ENCODE measurements around the gene SIMC1. TPM values are rescaled to one million over a fixed set of nuclear protein-coding genes. Genes with fewer than 3 reads are reported as not detected.
"Not testable (repeated sequence)": the region's sequence is repeated elsewhere in the genome, so short reads cannot be mapped to it uniquely, and the experiment has no call there.

The SIMC1 gene
- total and polyA plus RNA-seq, 2 donors (not counting 3 experiments of a cell fraction or from before 2014, with no cell fraction given), result 9.0 to 16.2 TPM

- H4K20me1 ChIP-seq (replicated peaks; ENCODE audit: control insufficient read depth, extremely low read depth, insufficient read depth, low read length); H3K27me3 ChIP-seq (ENCODE audit: control insufficient read depth in 2 of 2, insufficient read depth in 2 of 2, low read length in 2 of 2); DNase-seq (ENCODE audit: low read depth, low spot score); CTCF ChIA-PET; BruUV-seq (replicated peaks); dilution Hi-C loops (cut with MboI; ENCODE audit: extremely low pct_ligation_motif_present, low sequenced_read_pairs); H3K4me2 ChIP-seq (ENCODE audit: insufficient read depth, low read length); H3K27ac ChIP-seq (ENCODE audit: insufficient read depth, low read depth, low read length); H3K4me1 ChIP-seq (ENCODE audit: control insufficient read depth, extremely low read depth, insufficient read depth, low read length); H2AFZ ChIP-seq (ENCODE audit: low read depth, low read length); intact Hi-C loops (cut with micrococcal nuclease); FAIRE-seq; H3K4me3 ChIP-seq (replicated peaks in 1 of 3; ENCODE audit: insufficient read depth in 1 of 3, low read depth in 1 of 3, low read length in 3 of 3); H3K36me3 ChIP-seq (ENCODE audit: control insufficient read depth in 2 of 2, extremely low read depth in 1 of 2, insufficient read depth in 2 of 2, low read length in 2 of 2); H3K79me2 ChIP-seq (ENCODE audit: control insufficient read depth, insufficient read depth, low read length); H3K9me1 ChIP-seq (replicated peaks; ENCODE audit: control insufficient read depth, extremely low read depth, insufficient read depth, low read length); POLR2A ChIA-PET; H3K9ac ChIP-seq (replicated peaks; ENCODE audit: extremely low read depth, insufficient read depth, low read length); H3K9me3 ChIP-seq (replicated peaks; ENCODE audit: control insufficient read depth, insufficient read depth, low read length): not testable (repeated sequence)
Observed at GRCh38 chr5:176216393-176216916, 21.8 kb upstream of the SIMC1 start.

DNA sequence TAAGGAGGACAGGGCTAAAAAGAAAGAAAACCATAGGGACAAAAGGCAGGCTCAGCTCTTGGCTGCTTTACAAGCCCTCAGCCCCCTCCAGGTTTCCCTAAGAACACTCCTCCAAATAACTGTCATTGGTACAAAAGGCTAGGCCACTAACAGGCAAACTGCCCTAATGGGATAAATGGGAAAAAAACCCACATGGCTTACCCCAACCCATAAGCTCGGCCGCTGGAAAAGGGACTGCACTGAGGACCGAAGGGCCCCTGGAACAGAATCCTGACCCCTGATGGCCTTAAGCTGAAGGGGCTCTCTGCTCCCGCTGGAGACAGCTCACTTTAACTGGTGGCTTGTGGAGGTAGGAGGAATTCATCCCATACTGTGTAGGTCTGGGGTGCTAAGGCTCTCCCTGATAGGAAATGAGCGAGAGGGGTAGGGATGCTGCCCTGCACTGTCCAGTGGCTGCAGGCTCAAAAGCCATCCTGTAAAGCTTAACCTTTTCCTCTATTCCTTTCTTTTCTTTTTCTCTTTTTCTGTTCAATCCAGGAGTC, 21.0 kb upstream of the SIMC1 start:
- dilution Hi-C loops (cut with MboI; ENCODE audit: extremely low pct_ligation_motif_present, low sequenced_read_pairs); H2AFZ ChIP-seq (ENCODE audit: low read depth, low read length); DNase-seq (ENCODE audit: low read depth, low spot score); POLR2A ChIA-PET; H3K79me2 ChIP-seq (ENCODE audit: control insufficient read depth, insufficient read depth, low read length); H3K36me3 ChIP-seq (ENCODE audit: control insufficient read depth in 2 of 2, extremely low read depth in 1 of 2, insufficient read depth in 2 of 2, low read length in 2 of 2); H3K9ac ChIP-seq (replicated peaks; ENCODE audit: extremely low read depth, insufficient read depth, low read length); intact Hi-C loops (cut with micrococcal nuclease); FAIRE-seq; H3K9me3 ChIP-seq (replicated peaks; ENCODE audit: control insufficient read depth, insufficient read depth, low read length); H3K4me1 ChIP-seq (ENCODE audit: control insufficient read depth, extremely low read depth, insufficient read depth, low read length); H4K20me1 ChIP-seq (replicated peaks; ENCODE audit: control insufficient read depth, extremely low read depth, insufficient read depth, low read length); H3K27ac ChIP-seq (ENCODE audit: insufficient read depth, low read depth, low read length); H3K27me3 ChIP-seq (ENCODE audit: control insufficient read depth in 2 of 2, insufficient read depth in 2 of 2, low read length in 2 of 2); BruUV-seq (replicated peaks); H3K9me1 ChIP-seq (replicated peaks; ENCODE audit: control insufficient read depth, extremely low read depth, insufficient read depth, low read length); H3K4me3 ChIP-seq (replicated peaks in 1 of 3; ENCODE audit: insufficient read depth in 1 of 3, low read depth in 1 of 3, low read length in 3 of 3); H3K4me2 ChIP-seq (ENCODE audit: insufficient read depth, low read length): not testable (repeated sequence)
- CTCF ChIA-PET, result interaction anchor here (0.7 kb wide), 1 partner anchor 29 kb away, joined by 3 read pairs; no protein-coding TSS in a partner anchor

- H3K27me3 ChIP-seq (ENCODE audit: control insufficient read depth in 2 of 2, insufficient read depth in 2 of 2, low read length in 2 of 2); H4K20me1 ChIP-seq (replicated peaks; ENCODE audit: control insufficient read depth, extremely low read depth, insufficient read depth, low read length); H3K9ac ChIP-seq (replicated peaks; ENCODE audit: extremely low read depth, insufficient read depth, low read length); H3K27ac ChIP-seq (ENCODE audit: insufficient read depth, low read depth, low read length); H3K4me1 ChIP-seq (ENCODE audit: control insufficient read depth, extremely low read depth, insufficient read depth, low read length); dilution Hi-C loops (cut with MboI; ENCODE audit: extremely low pct_ligation_motif_present, low sequenced_read_pairs); H3K9me3 ChIP-seq (replicated peaks; ENCODE audit: control insufficient read depth, insufficient read depth, low read length); DNase-seq (ENCODE audit: low read depth, low spot score); H3K4me3 ChIP-seq (replicated peaks in 1 of 3; ENCODE audit: insufficient read depth in 1 of 3, low read depth in 1 of 3, low read length in 3 of 3); H3K36me3 ChIP-seq (ENCODE audit: control insufficient read depth in 2 of 2, extremely low read depth in 1 of 2, insufficient read depth in 2 of 2, low read length in 2 of 2); POLR2A ChIA-PET; intact Hi-C loops (cut with micrococcal nuclease); FAIRE-seq; H3K79me2 ChIP-seq (ENCODE audit: control insufficient read depth, insufficient read depth, low read length); H2AFZ ChIP-seq (ENCODE audit: low read depth, low read length); BruUV-seq (replicated peaks); H3K9me1 ChIP-seq (replicated peaks; ENCODE audit: control insufficient read depth, extremely low read depth, insufficient read depth, low read length); H3K4me2 ChIP-seq (ENCODE audit: insufficient read depth, low read length): not testable (repeated sequence)
- CTCF ChIA-PET, result interaction anchor here (0.7 kb wide), 1 partner anchor 29 kb away, joined by 3 read pairs; no protein-coding TSS in a partner anchor
Observed at GRCh38 chr5:176217764-176218163, 20.5 kb upstream of the SIMC1 start.

DNA sequence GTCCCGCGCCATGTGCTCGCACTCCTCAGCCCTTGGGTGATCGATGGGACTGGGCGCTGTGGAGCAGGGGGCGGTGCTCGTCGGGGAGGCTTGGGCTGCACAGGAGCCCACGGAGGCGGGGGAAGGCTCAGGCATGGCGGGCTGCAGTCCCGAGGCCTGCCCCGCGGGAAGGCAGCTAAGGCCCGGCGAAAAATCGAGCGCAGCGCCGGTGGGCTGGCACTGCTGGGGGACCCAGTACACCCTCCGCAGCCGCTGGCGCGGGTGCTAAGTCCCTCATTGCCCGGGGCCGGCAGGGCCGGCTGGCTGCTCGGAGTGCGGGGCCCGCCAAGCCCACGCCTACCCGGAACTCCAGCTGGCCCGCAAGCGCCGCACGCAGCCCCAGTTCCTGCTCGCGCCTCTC, 16.2 kb upstream of the SIMC1 start:
- H3K9me1 ChIP-seq (replicated peaks; ENCODE audit: control insufficient read depth, extremely low read depth, insufficient read depth, low read length); BruUV-seq (replicated peaks); H2AFZ ChIP-seq (ENCODE audit: low read depth, low read length); H3K79me2 ChIP-seq (ENCODE audit: control insufficient read depth, insufficient read depth, low read length); intact Hi-C loops (cut with micrococcal nuclease); dilution Hi-C loops (cut with MboI; ENCODE audit: extremely low pct_ligation_motif_present, low sequenced_read_pairs); POLR2A ChIA-PET; H3K27me3 ChIP-seq (ENCODE audit: control insufficient read depth in 2 of 2, insufficient read depth in 2 of 2, low read length in 2 of 2); FAIRE-seq; CTCF ChIA-PET; H4K20me1 ChIP-seq (replicated peaks; ENCODE audit: control insufficient read depth, extremely low read depth, insufficient read depth, low read length); H3K27ac ChIP-seq (ENCODE audit: insufficient read depth, low read depth, low read length); H3K4me3 ChIP-seq (replicated peaks in 1 of 3; ENCODE audit: insufficient read depth in 1 of 3, low read depth in 1 of 3, low read length in 3 of 3); H3K9ac ChIP-seq (replicated peaks; ENCODE audit: extremely low read depth, insufficient read depth, low read length); H3K36me3 ChIP-seq (ENCODE audit: control insufficient read depth in 2 of 2, extremely low read depth in 1 of 2, insufficient read depth in 2 of 2, low read length in 2 of 2); H3K9me3 ChIP-seq (replicated peaks; ENCODE audit: control insufficient read depth, insufficient read depth, low read length); H3K4me1 ChIP-seq (ENCODE audit: control insufficient read depth, extremely low read depth, insufficient read depth, low read length); DNase-seq (ENCODE audit: low read depth, low spot score); H3K4me2 ChIP-seq (ENCODE audit: insufficient read depth, low read length): not testable (repeated sequence)

All from endothelial cell of umbilical vein (primary cell).